Panc1 (cell line): ENCODE results near the gene ZNF407. TPM values are rescaled to one million over a fixed set of nuclear protein-coding genes. Genes with fewer than 3 reads are reported as not detected.

Source experiments
- ATAC-seq: fragments of 200-7000 bp; cut with Tn5 transposase; 2 replicates; pipeline ENCODE4 v1.9.1; 2020; ENCODE audit warnings: mild to moderate bottlenecking, moderate library complexity
- BruUV-seq: library from RNA; stranded (reverse); fragments of 400-500 nt; replicated peaks from 2 replicates; lab custom pipeline; 2021; lab: Mats Ljungman, UMichigan
- CTCF ChIA-PET: fragments of 300-600 bp; sonication (Branson Sonifier 250); formaldehyde crosslinking; loops from one replicate; lab custom pipeline; 2022; ENCODE audit warnings: antibody characterized with exemption; lab: Charles Lee
- POLR2A ChIA-PET: fragments of 300-600 bp; sonication (Branson Sonifier 250); formaldehyde crosslinking; loops from one replicate; lab custom pipeline; 2022; ENCODE audit warnings: antibody characterized with exemption; lab: Charles Lee
- DNase-seq: peaks from one replicate; pipeline ENCODE4 v3.0.0-alpha.2; 2010; ENCODE audit warnings: low read depth, low spot score
- H3K27ac ChIP-seq: 2 replicates; pipeline ENCODE4 v1.5.1; 2011; ENCODE audit warnings: mild to moderate bottlenecking, low read length, inconsistent platforms
- H3K27me3 ChIP-seq: fragments of 200-500 bp; sonication (Bioruptor generic); 2 replicates; pipeline ENCODE4 v1.6.0; 2014; ENCODE audit warnings: low read length, inconsistent platforms; ENCODE audit not compliant: control insufficient read depth, insufficient read depth
- H3K36me3 ChIP-seq: fragments of 200-500 bp; sonication (Bioruptor generic); 2 replicates; pipeline ENCODE4 v1.5.1; 2014; ENCODE audit warnings: inconsistent platforms, mild to moderate bottlenecking, low read length, moderate library complexity; ENCODE audit not compliant: control insufficient read depth, insufficient read depth
- H3K4me1 ChIP-seq: 2 replicates; pipeline ENCODE4 v1.5.1; 2011; ENCODE audit warnings: inconsistent platforms, mild to moderate bottlenecking, low read length, moderate library complexity; ENCODE audit not compliant: control insufficient read depth, insufficient read depth
- H3K4me3 ChIP-seq, 2 experiments: 2 replicates each; pipeline ENCODE4 v1.5.1; 2011 to 2012; ENCODE audit warnings: low read depth in 2 of 2, low read length in 2 of 2, mild to moderate bottlenecking in 2 of 2, inconsistent platforms in 1 of 2, moderate library complexity in 1 of 2
- H3K9me3 ChIP-seq: fragments of 200-500 bp; sonication (Bioruptor generic); 2 replicates; pipeline ENCODE4 v1.5.1; 2014; ENCODE audit warnings: low read depth, mild to moderate bottlenecking, inconsistent platforms, low read length, moderate library complexity; ENCODE audit not compliant: control insufficient read depth, insufficient read depth
- CTCF ChIP-seq: fragments of 450-650 bp; IDR thresholded peaks from 2 replicates; pipeline ENCODE4 v1.5.1; 2017; ENCODE audit warnings: mild to moderate bottlenecking
- POLR2AphosphoS5 ChIP-seq: IDR thresholded peaks from 2 replicates; pipeline ENCODE4 v1.6.1; 2012; ENCODE audit warnings: mild to moderate bottlenecking, low read depth, low read length, moderate library complexity
- REST ChIP-seq, 2 experiments: IDR thresholded peaks; 2 replicates each; pipeline ENCODE4 v1.6.1; 2011 to 2012; ENCODE audit warnings: low read depth in 2 of 2, control low read depth in 1 of 2, low read length in 1 of 2, mild to moderate bottlenecking in 1 of 2, moderate library complexity in 1 of 2; ENCODE audit not compliant: insufficient read depth in 1 of 2
- SIN3A ChIP-seq: IDR thresholded peaks from 2 replicates; pipeline ENCODE4 v1.6.1; 2012; ENCODE audit warnings: low read depth, mild to moderate bottlenecking, low read length, moderate library complexity, borderline replicate concordance; ENCODE audit not compliant: insufficient read depth
- TCF7L2 ChIP-seq: IDR thresholded peaks from 2 replicates; pipeline ENCODE4 v1.6.1; 2011; ENCODE audit warnings: mild to moderate bottlenecking, low read depth, low read length, inconsistent platforms
- in situ Hi-C: cut with HindIII; loops from 2 replicates; pipeline ENCODE4 v1.10.0; 2016; ENCODE audit warnings: low sequenced_read_pairs, low pct_unique_long_range_greater_than_20kb
- intact Hi-C: fragments of 100-400 bp; cut with micrococcal nuclease; formaldehyde crosslinking; loops from one replicate; pipeline ENCODE4 v1.10.0; 2022; ENCODE audit not compliant: unreplicated experiment
- total RNA-seq: library from RNA; stranded (reverse); gene quantifications from one replicate; pipeline ENCODE4 v1.2.1, GENCODE V29; 2021; ENCODE audit not compliant: unreplicated experiment

ZNF407 gene
- total RNA-seq, 1 experiment from 2014 or later: 16.8 TPM

GRCh38 chr18:75086494-75087034, 488.9 kb downstream of the ZNF407 start:
- ChIA-PET POLR2A (no interaction called here), CTCF (no interaction called here)
- no peak for TF ChIP-seq CTCF
- no peak for TF ChIP-seq SIN3A
- TF ChIP-seq POLR2AphosphoS5: no peak
- no peak for TF ChIP-seq TCF7L2
- no peak for TF ChIP-seq REST (IDR thresholded peaks at IDR 0.05; ENCODE audit: insufficient read depth in 1 of 2, low read depth in 2 of 2, low read length in 1 of 2)
- H3K4me3 ChIP-seq: no peak overlapping the region
- intact Hi-C loops: no loop called here
- H3K36me3 ChIP-seq: no peaks in the 10 kb centered on the region
- DNase-seq (no peak), ATAC-seq (no peak)
- in situ Hi-C loops: no loop called here
- no peak overlapping the region for H3K27ac ChIP-seq
- BruUV-seq: no TSS peak
- no peaks in the 10 kb centered on the region for H3K9me3 ChIP-seq
- no peaks in the 10 kb centered on the region for H3K4me1 ChIP-seq
- H3K27me3 ChIP-seq: no peaks in the 10 kb centered on the region

- in situ Hi-C loops: no loop called here
- H3K9me3 ChIP-seq: no peaks in the 10 kb centered on the region
- ChIA-PET POLR2A (no interaction called here), CTCF (no interaction called here)
- DNase-seq (no peak), ATAC-seq (no peak)
- no peak for TF ChIP-seq REST (IDR thresholded peaks at IDR 0.05; ENCODE audit: insufficient read depth in 1 of 2, low read depth in 2 of 2, low read length in 1 of 2)
- no peak for TF ChIP-seq CTCF
- TF ChIP-seq TCF7L2: no peak
- no peak for TF ChIP-seq SIN3A
- no peaks in the 10 kb centered on the region for H3K36me3 ChIP-seq
- H3K27ac ChIP-seq: no peak overlapping the region
- intact Hi-C loops: no loop called here
- no TSS peak for BruUV-seq
- H3K27me3 ChIP-seq: no peaks in the 10 kb centered on the region
- H3K4me3 ChIP-seq: no peak overlapping the region
- H3K4me1 ChIP-seq: no peaks in the 10 kb centered on the region
Measured at GRCh38 chr18:75087119-75088020, 489.7 kb downstream of the ZNF407 start.
